HG02678 (cell line): ENCODE data around the gene EIF3F.
A peak's percentile ranks its signal among the peaks of the same experiment; 100 is the strongest.
"Not testable (repeated sequence)": the region's sequence is repeated elsewhere in the genome, so short reads cannot be mapped to it uniquely, and the experiment has no call there.

Experiments
- ATAC-seq: cut with Tn5 transposase; IDR thresholded peaks from one replicate; pipeline ENCODE4 v1.9.1; 2021; ENCODE audit warnings: mild to moderate bottlenecking, moderate library complexity; ENCODE audit not compliant: unreplicated experiment

The EIF3F gene

DNA sequence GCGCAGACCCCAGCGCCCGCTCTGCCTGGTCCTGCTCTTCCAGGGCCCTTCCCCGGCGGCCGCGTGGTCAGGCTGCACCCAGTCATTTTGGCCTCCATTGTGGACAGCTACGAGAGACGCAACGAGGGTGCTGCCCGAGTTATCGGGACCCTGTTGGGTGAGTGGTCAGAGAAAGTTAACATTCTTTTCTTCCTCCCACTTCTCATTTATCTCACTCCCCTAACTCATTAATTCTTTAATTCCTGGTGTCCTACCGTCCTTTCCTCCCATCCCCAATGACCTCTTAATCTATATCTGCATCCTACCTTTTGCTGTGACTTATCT lies 385 bp downstream of the EIF3F start:
- ATAC-seq = not testable (repeated sequence)

GRCh38 chr11:7994581-7995278 lies 7.6 kb downstream of the EIF3F start:
- ATAC-seq = no peak

DNA sequence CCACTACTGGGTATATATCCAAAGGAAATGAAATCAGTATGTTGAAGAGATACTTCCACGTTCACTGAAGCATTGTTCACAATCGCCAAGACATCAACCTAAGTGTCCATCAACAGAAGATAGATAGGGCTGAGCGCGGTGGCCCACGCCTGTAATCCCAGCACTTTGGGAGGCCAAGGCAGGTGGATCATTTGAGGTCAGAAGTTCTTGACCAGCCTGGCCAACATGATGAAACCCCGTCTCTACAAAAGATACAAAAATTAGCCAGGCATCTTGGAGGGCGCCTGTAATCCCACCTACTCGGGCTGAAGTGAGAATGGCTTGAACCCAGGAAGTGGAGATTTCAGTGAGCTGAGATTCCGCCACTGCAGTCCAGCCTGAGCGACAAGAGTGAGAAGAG lies 12.7 kb downstream of the EIF3F start:
- no peak for ATAC-seq

DNA sequence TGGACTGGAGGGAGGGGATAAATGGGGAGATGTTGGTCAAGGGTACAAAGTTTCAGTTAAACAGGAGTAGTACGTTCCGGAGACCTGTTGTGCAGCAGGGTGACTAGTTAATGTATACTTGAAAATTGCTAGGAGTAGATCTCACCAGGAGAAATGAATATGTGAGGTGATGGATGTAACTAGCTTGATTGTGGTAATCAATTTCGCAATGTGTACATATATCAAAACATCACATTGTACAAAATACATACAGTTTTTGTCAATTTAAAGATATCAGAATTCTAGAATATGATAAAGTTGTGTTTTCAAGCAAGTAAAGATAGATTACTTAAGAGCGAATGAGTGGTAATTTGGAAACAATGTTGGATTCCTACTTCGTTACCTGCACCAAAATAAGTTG lies 13.3 kb downstream of the EIF3F start:
- ATAC-seq = no peak

GRCh38 chr11:8002676-8003075 lies 15.5 kb downstream of the EIF3F start:
- no peak for ATAC-seq

DNA sequence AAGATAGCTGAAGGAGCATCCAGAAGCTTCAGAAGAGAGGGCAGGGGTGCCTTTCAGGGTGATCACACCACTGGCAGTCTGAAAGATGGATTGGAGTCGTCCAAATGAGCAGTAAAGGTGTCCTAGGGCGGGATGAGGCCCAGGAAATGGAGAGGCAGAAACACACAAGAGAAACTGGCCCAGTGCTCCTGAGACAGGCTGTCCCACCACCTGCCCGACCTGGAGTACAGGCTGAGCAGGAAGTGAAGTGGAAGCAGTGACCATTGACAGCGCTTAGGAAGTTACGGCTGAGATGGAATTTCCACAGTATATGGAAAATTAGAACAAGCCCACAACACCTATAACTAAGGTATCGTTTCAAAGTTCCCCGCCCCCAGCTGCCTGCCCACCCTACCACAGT lies 16.1 kb downstream of the EIF3F start:
- ATAC-seq = no peak

- ATAC-seq = no peak
These were observed 16.9 kb downstream of the EIF3F start for GRCh38 chr11:8004008-8004407.

GRCh38 chr11:8005556-8005955 lies 18.4 kb downstream of the EIF3F start:
- ATAC-seq = no peak

- peak; percentile 62 for ATAC-seq
These were observed 19.3 kb downstream of the EIF3F start for GRCh38 chr11:8006349-8006977.

DNA sequence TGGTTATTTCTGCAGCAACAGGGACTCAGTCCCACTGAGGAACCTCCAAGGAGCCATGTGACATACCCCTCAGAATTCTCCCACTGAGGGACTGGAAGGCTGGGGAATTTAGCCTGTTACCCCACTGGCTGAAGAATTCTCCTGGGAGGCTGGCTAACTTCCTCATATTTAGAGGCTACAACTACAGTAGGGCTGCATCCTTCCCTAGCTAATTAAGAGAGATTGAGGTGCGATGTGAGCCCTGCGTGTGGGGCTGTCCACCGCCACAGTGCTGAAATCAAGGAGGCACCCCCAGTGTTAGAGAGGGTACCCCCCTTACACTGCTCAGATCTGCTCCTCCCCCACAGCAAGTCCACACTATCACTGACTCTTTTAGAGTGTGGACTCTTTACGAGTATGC lies 21.1 kb downstream of the EIF3F start:
- ATAC-seq = no peak

DNA sequence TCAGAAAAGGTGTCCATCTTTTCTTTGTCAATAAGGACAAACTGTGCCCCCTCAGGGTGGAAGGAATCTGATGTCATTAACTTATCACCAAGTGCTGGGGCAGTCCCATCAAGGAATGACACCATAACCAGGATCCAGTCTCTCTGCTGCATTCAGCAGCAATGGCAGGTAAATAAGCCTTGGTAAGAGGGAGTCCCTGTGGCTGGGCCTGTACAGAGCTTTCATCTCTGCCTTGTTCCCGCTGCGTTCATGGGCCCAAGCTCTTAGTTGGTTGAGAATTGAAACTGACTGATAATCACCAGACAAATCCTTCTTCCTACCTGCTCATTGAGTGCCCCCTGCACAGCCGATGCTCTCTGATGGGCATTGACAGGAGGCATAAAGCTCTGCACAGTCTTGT lies 22.7 kb downstream of the EIF3F start:
- ATAC-seq = no peak

GRCh38 chr11:8011371-8011770 lies 24.2 kb downstream of the EIF3F start:
- ATAC-seq = no peak

DNA sequence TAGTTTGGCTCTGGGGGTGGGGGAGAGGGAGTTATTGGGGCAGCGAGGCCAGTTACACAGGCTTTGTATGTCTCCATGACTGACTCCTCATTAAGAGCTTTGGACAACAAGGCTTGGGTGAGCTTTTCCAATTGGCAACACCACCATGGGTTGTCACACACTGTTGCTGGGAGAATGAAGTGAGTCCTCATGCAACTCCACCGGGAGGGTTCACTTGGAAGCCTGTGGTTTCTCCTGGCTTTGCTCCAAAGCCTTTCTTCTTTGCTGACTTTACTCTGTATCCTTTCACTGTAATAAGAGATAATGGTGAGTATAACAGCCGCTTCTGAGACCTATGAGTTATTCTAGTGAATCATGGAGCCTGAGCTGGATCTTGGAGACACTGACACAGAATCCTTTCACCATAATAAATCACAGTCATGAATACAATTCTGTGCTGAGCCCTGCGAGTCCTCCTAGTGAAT lies 24.9 kb downstream of the EIF3F start:
- ATAC-seq = no peak

DNA sequence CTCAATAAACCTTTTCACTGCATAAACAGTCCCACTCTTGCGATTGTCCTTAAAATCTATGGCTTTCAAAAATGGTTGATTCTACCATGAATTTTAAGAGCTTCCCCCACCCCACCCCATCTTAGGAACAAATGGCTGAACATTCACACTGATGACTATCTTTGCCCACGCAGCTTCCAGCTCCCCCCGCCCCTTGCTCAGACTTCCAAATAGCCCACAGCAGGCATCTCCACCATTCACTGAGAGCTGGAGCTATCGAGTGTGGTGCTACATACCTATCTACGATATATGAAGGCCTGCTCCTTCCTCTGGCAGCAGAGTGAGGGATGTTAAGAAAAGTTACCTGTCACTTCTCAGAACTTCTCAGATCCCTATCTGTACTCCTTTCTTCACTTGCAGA lies 26.7 kb downstream of the EIF3F start:
- no peak for ATAC-seq

GRCh38 chr11:8015753-8016239 lies 28.7 kb downstream of the EIF3F start:
- no peak for ATAC-seq

DNA sequence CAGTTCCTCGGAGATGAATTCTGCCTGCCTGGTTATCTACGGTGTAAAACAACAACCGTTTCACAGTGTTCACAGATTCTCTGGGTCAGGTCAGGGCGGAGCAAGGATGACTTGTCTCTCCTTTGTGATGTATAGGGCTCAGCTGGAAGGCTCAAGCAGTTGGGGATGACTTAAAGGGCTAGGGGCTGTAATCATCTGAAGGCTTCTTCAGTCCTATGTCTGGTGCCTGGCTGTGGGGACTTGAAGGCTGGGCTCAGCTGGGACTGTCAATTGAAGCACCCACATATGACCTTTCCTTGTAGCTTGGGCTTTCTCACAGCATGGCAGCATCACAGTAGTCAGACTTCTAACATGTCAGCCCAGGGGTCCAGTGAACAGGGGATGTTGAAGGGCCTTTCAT lies 29.3 kb downstream of the EIF3F start:
- ATAC-seq = no peak

DNA sequence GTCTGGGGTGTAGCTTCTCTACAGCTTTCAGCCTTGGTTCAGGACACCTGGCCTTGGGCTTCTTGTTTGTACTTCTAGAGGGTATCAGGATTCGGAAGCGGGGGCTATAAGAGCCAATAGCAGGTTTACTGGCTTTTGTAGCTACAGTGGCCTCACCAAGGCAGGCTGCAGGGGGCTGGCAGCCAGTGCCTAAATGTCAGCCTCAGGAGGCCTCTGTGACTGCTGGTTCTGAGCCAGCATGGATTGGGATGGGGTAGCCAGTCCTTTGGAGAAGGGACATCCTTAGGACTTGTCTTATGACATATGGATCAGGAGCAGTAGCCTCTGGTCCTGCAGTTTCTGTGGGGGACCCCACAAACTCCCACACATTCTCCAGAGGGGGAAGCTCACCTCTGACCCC lies 29.9 kb downstream of the EIF3F start:
- no peak for ATAC-seq

DNA sequence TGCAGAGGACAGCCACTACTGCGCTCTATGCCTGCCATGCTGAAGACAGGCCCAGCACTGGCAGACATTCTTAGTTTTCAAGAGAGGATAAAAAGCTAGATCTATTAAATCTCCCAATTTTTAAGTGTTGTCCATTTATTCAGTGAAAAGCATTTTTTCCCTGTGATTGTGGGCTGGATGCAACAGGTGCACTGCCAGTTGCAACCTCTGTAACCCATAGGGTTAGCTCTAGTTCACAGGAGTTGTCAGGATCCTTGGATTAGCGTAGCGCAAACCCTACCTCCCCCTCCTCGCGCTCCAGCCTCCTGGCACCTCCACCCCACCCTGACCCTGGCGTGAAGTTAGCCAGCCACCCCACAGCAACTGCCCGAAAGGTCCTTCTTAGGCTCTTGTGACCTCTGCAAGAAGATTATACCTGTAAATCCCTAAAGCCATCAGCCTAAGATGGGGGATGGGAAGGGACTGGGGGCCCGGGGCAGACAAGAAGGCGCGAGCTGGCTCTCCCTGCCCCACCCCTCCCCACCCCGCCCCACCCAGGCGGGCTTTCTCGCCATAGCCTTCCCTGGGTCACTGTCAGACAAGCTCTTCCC lies 30.9 kb downstream of the EIF3F start:
- no peak for ATAC-seq

GRCh38 chr11:8018484-8019313 lies 31.6 kb downstream of the EIF3F start:
- ATAC-seq = no peak

GRCh38 chr11:8019314-8020243 lies 32.4 kb downstream of the EIF3F start:
- ATAC-seq = no peak
